PFSK-1 (cell line): ENCODE results near the gene PCID2.

Experiments used
- FOXP2 ChIP-seq: optimal IDR thresholded peaks from 2 replicates; pipeline ENCODE3; 2011; ENCODE audit warnings: borderline replicate concordance, control low read depth, inconsistent platforms; ENCODE audit not compliant: insufficient read depth; ENCODE audit errors: extremely low read length, extremely low read depth
- TF ChIP-seq, protein P1 (sequence below), 2 experiments: IDR thresholded peaks; 2 replicates each; pipeline versions ENCODE4 v1.6.1 to v1.8.0; 2011 to 2012; ENCODE audit warnings: low read depth in 2 of 2, low read length in 2 of 2, control low read depth in 1 of 2, inconsistent platforms in 1 of 2, mild to moderate bottlenecking in 1 of 2, moderate library complexity in 1 of 2; ENCODE audit not compliant: insufficient read depth in 1 of 2

DNA sequence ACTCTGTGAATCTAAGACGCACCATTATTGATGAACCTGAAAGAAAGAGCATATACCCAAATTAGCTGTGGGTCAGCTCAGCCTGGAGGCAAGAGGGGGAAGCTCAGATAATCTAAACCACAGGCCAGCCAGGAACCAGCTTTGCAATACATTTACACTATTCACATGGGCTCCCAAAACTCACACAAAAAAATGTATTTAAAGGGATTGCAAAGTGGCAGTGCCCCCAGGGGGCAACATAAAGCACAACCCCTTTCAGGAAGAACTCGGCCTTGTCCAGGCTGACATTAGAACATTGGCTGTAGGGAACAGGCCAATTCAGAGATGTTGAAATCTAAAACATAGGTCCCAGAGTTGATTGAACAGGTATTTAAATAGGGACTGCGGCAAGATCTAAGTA, 53.3 kb downstream of the PCID2 start:
- TF ChIP-seq FOXP2 = no peak
- TF ChIP-seq, protein P1, sequence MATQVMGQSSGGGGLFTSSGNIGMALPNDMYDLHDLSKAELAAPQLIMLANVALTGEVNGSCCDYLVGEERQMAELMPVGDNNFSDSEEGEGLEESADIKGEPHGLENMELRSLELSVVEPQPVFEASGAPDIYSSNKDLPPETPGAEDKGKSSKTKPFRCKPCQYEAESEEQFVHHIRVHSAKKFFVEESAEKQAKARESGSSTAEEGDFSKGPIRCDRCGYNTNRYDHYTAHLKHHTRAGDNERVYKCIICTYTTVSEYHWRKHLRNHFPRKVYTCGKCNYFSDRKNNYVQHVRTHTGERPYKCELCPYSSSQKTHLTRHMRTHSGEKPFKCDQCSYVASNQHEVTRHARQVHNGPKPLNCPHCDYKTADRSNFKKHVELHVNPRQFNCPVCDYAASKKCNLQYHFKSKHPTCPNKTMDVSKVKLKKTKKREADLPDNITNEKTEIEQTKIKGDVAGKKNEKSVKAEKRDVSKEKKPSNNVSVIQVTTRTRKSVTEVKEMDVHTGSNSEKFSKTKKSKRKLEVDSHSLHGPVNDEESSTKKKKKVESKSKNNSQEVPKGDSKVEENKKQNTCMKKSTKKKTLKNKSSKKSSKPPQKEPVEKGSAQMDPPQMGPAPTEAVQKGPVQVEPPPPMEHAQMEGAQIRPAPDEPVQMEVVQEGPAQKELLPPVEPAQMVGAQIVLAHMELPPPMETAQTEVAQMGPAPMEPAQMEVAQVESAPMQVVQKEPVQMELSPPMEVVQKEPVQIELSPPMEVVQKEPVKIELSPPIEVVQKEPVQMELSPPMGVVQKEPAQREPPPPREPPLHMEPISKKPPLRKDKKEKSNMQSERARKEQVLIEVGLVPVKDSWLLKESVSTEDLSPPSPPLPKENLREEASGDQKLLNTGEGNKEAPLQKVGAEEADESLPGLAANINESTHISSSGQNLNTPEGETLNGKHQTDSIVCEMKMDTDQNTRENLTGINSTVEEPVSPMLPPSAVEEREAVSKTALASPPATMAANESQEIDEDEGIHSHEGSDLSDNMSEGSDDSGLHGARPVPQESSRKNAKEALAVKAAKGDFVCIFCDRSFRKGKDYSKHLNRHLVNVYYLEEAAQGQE (IDR thresholded peaks at IDR 0.05; ENCODE audit: insufficient read depth in 1 of 2, low read depth in 2 of 2, low read length in 2 of 2) = no peak
